Left renal pelvis (tissue), 4 donors: ENCODE measurements around the gene ZNF615. TPM values are rescaled to one million over a fixed set of nuclear protein-coding genes. Genes with fewer than 3 reads are reported as not detected.
"Not testable (repeated sequence)": the region's sequence is repeated elsewhere in the genome, so short reads cannot be mapped to it uniquely, and the experiment has no call there.

ENCODE experiments used
- DNase-seq, 4 donors: peaks; one replicate each; pipeline ENCODE4 v3.0.0-alpha.2; 2013; ENCODE audit warnings: low read depth in 4 of 4, low spot score in 3 of 4
- polyA plus RNA-seq, 4 donors: library from polyadenylated mRNA; unstranded; fragments of 120-200 nt; gene quantifications; one replicate each; pipeline ENCODE4 v1.2.1, GENCODE V29; 2013; ENCODE audit not compliant: insufficient read length in 4 of 4

The ZNF615 gene
- polyA plus RNA-seq, 4 donors, result 18.3 to 19.1 (median 18.8) TPM

DNA sequence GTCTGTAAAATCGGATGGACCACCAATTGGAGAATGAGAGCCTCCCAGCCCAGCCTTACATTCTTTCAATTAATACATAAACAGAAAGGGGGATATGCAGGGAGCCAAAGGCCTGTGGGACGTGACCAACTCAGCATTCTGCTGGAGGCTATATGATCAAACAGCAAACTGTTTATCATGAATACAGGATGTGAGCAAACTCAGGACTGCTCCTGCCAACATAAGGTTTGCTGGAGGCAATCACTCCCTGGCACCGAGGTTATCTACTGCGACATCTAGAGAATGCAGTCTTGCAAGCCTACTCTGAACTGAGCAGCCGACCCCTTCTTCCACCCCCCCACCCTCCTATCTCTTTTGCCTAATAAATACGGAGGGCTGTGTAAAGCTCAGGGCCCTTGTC is 27.1 kb downstream of the ZNF615 start:
- not testable (repeated sequence) for DNase-seq

GRCh38 chr19:51980116-51980736 is 27.8 kb downstream of the ZNF615 start:
- no peak for DNase-seq

DNA sequence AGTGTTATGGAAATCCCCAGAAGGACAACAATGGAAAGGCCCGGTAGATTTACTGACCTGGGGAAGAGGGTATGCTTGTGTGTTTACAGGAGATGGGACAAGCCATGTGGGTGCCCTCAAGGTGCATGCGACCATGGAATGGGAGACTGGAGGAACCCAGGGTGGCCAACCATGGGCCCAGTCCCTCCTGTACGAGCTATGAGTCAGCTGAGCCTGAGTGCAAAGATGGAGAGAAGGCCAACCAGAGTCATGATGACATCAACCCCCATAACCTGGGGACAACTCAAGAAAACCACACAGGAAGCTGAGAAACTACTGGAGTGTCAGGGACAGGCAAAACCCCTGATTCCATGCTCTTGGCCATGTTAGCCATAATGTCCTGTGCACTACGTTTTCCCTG is 29.1 kb downstream of the ZNF615 start:
- DNase-seq, result no peak

GRCh38 chr19:51977346-51977745 is 30.7 kb downstream of the ZNF615 start:
- DNase-seq, result no peak

DNA sequence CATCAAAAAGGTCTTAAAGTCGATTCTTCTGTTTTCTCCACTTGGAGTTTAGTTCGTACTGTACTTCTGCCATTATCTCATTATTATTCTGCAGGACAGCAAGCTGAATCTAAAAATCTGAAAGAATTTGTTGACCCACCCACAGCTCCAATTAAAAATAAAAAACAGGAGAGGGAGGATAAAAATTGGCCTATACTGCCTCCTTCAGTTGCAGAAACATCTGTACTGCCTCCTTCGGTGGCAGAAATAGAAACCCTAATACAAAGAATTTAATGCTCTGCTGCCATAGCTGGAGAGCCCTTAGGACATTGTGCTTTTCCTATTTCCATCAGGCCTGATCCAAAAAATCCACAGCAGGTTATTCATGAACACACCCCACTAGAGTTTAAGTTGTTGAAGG is 31.2 kb downstream of the ZNF615 start:
- DNase-seq, result no peak

GRCh38 chr19:51975787-51976186 is 32.2 kb downstream of the ZNF615 start:
- not testable (repeated sequence) for DNase-seq

DNA sequence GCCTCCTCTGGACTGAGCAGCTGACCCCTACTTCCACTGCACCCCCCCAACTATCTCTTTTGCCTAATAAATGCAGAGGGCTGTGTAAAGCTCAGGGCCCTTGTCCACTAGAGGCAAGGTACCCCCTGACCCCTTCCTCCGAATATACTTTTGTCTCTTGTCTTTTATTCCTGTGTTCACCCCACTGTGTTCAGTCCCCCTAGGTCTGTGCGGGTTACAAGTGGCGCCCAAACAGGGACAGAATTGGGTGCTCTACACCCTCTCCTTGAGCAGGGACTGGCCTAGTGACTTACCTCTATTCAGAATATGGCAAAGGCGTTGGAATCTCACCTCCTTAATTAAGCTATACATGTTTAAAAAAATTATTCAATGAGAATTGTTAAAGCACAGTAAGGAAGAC is 36.4 kb downstream of the ZNF615 start:
- DNase-seq, result no peak

- no peak for DNase-seq
These were observed 37.3 kb downstream of the ZNF615 start for GRCh38 chr19:51970718-51971117.

- no peak for DNase-seq
These were observed 42.4 kb downstream of the ZNF615 start for GRCh38 chr19:51965583-51965982.

DNA sequence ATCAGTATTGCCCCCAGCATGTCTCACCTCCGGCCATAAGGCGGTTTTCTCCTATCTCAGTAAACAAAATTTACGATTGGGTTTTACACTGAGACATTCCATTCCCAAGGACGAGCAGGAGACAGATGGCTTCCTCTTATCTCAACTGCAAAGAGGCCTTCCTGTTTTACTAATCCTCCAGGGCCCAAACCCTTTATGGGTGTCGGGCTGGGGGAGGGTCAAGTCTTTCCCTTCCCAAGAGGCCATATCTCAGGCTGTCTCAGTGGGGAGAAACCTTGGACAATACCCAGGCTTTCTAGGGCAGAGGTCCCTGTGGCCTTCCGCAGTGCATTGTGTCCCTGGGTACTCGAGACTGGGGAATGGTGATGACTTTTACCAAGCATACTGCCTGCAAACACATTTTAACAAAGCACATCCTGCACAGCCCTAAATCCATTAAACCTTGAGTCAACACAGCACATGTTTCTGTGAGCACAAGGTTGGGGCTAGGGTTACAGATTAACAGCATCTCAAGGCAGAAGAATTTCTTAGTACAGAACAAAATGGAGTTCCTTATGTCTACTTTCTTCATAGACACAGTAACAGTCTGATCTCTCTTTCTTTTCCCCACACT is 47.3 kb downstream of the ZNF615 start:
- not testable (repeated sequence) for DNase-seq

DNA sequence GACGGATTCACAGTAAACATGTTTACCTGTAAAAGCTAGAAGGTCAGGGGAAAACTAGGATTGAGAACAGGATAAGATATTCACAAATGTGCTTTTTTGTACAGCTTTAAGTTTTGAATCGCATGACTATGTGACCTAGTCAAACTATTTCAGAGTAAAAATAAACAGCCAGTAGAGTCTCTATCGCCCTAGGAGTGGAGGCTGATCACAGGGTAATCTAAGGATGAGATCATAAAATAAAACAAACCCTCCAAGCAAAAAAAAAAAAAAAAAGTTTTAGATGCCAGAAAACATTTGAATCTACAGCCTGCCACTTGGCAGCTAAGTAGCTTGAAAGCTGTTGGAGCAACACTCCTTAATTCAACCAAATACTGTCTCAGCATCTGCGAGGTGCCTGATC is 48.2 kb downstream of the ZNF615 start:
- no peak for DNase-seq

DNA sequence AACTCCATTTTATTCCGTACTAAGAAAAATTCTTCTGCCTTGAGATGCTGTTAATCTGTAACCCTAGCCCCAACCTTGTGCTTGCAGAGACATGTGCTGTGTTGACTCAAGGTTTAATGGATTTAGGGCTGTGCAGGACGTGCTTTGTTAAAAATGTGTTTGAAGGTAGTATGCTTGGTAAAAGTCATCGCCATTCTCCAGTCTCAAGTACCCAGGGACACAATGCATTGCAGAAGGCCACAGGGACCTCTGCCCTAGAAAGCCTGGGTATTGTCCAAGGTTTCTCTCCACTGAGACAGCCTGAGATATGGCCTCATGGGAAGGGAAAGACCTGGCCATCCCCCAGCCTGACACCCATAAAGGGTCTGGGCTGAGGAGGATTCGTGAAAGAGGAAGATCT is 50.2 kb downstream of the ZNF615 start:
- not testable (repeated sequence) for DNase-seq

- DNase-seq, result peak in 3 of 4 donors; percentile 52 to 69 (median 64)
These were observed 59.0 kb downstream of the ZNF615 start for GRCh38 chr19:51948975-51949374.

DNA sequence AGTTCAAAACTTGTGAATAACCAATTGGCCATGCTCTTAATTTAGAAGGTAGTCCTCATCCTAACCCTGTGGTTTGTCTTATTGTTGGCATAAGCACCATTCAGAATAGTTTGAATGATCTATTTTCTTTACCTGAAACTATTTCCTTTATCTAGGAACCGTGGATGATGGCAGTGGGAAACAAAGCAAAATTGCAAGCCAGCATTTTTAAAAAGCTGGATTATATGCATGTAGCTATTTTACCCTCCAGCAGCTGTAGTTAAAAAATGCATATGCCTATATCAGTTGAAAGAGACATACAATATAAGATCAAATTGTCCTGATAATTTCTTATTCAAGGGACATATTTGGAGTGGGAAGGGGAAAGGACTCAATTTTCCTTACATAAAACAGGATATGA is 61.4 kb downstream of the ZNF615 start:
- DNase-seq, result no peak

GRCh38 chr19:51944798-51945552 is 63.0 kb downstream of the ZNF615 start:
- DNase-seq, result no peak

Other genes starting within 250 kb of the ZNF615 start
- gene FPR2, start 247.0 kb downstream of the ZNF615 start, polyA plus RNA-seq, result under 1 TPM; 0.11 to 0.68 (median 0.34) TPM
- gene FPR3, start 213.1 kb downstream of the ZNF615 start, polyA plus RNA-seq, result 1 to 10 TPM in 1 of 4 donors, under 1 TPM in 3; 0.27 to 1.2 (median 0.51) TPM
- 10 to 100 TPM; 31.1 to 48.6 (median 44.1) TPM for gene ZNF577, start 120.3 kb downstream of the ZNF615 start, polyA plus RNA-seq
- gene ZNF649, start 103.2 kb downstream of the ZNF615 start, polyA plus RNA-seq, result 10 to 100 TPM; 20.0 to 30.6 (median 26.9) TPM
- gene ZNF613, start 80.7 kb downstream of the ZNF615 start, polyA plus RNA-seq, result 10 to 100 TPM; 11.9 to 16.2 (median 12.5) TPM
- gene ZNF350, start 21.4 kb downstream of the ZNF615 start, polyA plus RNA-seq, result 10 to 100 TPM; 15.4 to 21.1 (median 19.8) TPM
- 10 to 100 TPM; 15.5 to 19.4 (median 17.5) TPM for gene ZNF614, start 20.2 kb upstream of the ZNF615 start, polyA plus RNA-seq
- 10 to 100 TPM; 20.4 to 23.9 (median 23.0) TPM for gene ZNF432, start 40.6 kb upstream of the ZNF615 start, polyA plus RNA-seq
- gene ZNF841, start 87.6 kb upstream of the ZNF615 start, polyA plus RNA-seq, result 10 to 100 TPM; 15.7 to 20.7 (median 17.5) TPM
- gene ZNF616, start 131.7 kb upstream of the ZNF615 start, polyA plus RNA-seq, result 10 to 100 TPM; 17.7 to 23.2 (median 19.7) TPM
- gene ZNF836, start 163.4 kb upstream of the ZNF615 start, polyA plus RNA-seq, result 10 to 100 TPM; 15.4 to 23.4 (median 16.7) TPM
- 100 to 1,000 TPM; 313 to 477 (median 439) TPM for gene PPP2R1A, start 181.8 kb upstream of the ZNF615 start, polyA plus RNA-seq